Kidney tubule cell (primary cell): ENCODE results near the gene ZFHX3.

Source experiments
- DNase-seq: peaks from one replicate; pipeline ENCODE4 v3.0.0-alpha.2; 2018; ENCODE audit warnings: low spot score

ZFHX3 gene

GRCh38 chr16:72791786-72792185, 256.1 kb downstream of the ZFHX3 start:
- DNase-seq: no peak

GRCh38 chr16:72789921-72790320, 258.0 kb downstream of the ZFHX3 start:
- no peak for DNase-seq

- DNase-seq: no peak
These were observed 258.5 kb downstream of the ZFHX3 start for GRCh38 chr16:72789465-72789864.

GRCh38 chr16:72788269-72788809, 259.6 kb downstream of the ZFHX3 start:
- DNase-seq: no peak

- peak; percentile 79 for DNase-seq
These were observed 260.2 kb downstream of the ZFHX3 start for GRCh38 chr16:72787514-72788268.

- DNase-seq: no peak
These were observed 260.8 kb downstream of the ZFHX3 start for GRCh38 chr16:72787130-72787513.

- no peak for DNase-seq
These were observed 261.3 kb downstream of the ZFHX3 start for GRCh38 chr16:72786606-72787005.

GRCh38 chr16:72785886-72786285, 262.0 kb downstream of the ZFHX3 start:
- no peak for DNase-seq

- no peak for DNase-seq
These were observed 262.8 kb downstream of the ZFHX3 start for GRCh38 chr16:72785171-72785570.

- peak; percentile 32 for DNase-seq
These were observed 264.1 kb downstream of the ZFHX3 start for GRCh38 chr16:72783716-72784318.

- no peak for DNase-seq
These were observed 278.1 kb downstream of the ZFHX3 start for GRCh38 chr16:72769876-72770275.

GRCh38 chr16:72768591-72768990, 279.3 kb downstream of the ZFHX3 start:
- DNase-seq: no peak

- DNase-seq: no peak
These were observed 281.4 kb downstream of the ZFHX3 start for GRCh38 chr16:72766506-72766905.

- no peak for DNase-seq
These were observed 283.8 kb downstream of the ZFHX3 start for GRCh38 chr16:72764015-72764654.

- DNase-seq: no peak
These were observed 287.3 kb downstream of the ZFHX3 start for GRCh38 chr16:72760581-72760980.

GRCh38 chr16:72753881-72754280, 294.0 kb downstream of the ZFHX3 start:
- DNase-seq: no peak

GRCh38 chr16:72752004-72752695, 295.8 kb downstream of the ZFHX3 start:
- no peak for DNase-seq

- DNase-seq: no peak
These were observed 296.9 kb downstream of the ZFHX3 start for GRCh38 chr16:72751076-72751475.

GRCh38 chr16:72749091-72749490, 298.8 kb downstream of the ZFHX3 start:
- DNase-seq: no peak

GRCh38 chr16:72744076-72744793, 303.7 kb downstream of the ZFHX3 start:
- no peak for DNase-seq

- DNase-seq: no peak
These were observed 304.7 kb downstream of the ZFHX3 start for GRCh38 chr16:72743011-72743761.
